GM12878 (cell line): ENCODE measurements around the gene PCK1. TPM values are rescaled to one million over a fixed set of nuclear protein-coding genes. Genes with fewer than 3 reads are reported as not detected.

Experiments
- ATAC-seq: fragments of 200-7000 bp; cut with Tn5 transposase; 3 replicates; pipeline ENCODE4 v1.9.1; 2020; ENCODE audit warnings: mild to moderate bottlenecking, moderate library complexity
- BruUV-seq: library from RNA; stranded (reverse); fragments of 400-500 nt; replicated peaks from 2 replicates; lab custom pipeline; 2021; lab: Mats Ljungman, UMichigan
- CTCF ChIA-PET: fragments of 300-600 bp; sonication (Branson Sonifier 250); formaldehyde crosslinking; extraction: SDS; loops from one replicate; lab custom pipeline; 2021; ENCODE audit warnings: inconsistent platforms; lab: Yijun Ruan, JAX
- POLR2A ChIA-PET: fragments of 350-600 bp; formaldehyde crosslinking; extraction: SDS; loops from one replicate; lab custom pipeline; 2021; ENCODE audit warnings: inconsistent platforms; lab: Charles Lee
- RAD21 ChIA-PET: fragments of 300-600 bp; sonication (Branson Sonifier 250); formaldehyde crosslinking; loops from one replicate; lab custom pipeline; 2023; ENCODE audit warnings: antibody characterized with exemption; ENCODE audit not compliant: unreplicated experiment; lab: Charles Lee
- SMC1A ChIA-PET: fragments of 300-600 bp; sonication (Branson Sonifier 250); formaldehyde crosslinking; loops from one replicate; lab custom pipeline; 2023; ENCODE audit not compliant: unreplicated experiment, uncharacterized antibody; lab: Charles Lee
- DNase-seq: peaks from one replicate; pipeline ENCODE4 v3.0.0-alpha.2; 2011; ENCODE audit warnings: low read depth, low spot score
- FAIRE-seq: peaks from 3 replicates; lab custom pipeline; 2011; peaks lifted over from hg19 to GRCh38; lab: Jason Lieb, UNC
- H2AFZ ChIP-seq: 2 replicates; pipeline ENCODE4 v1.6.0; 2011; ENCODE audit warnings: low read depth, low read length, control low read depth; ENCODE audit not compliant: control insufficient read depth
- H3K27ac ChIP-seq: 2 replicates; pipeline ENCODE4 v1.5.1; 2011; ENCODE audit warnings: control low read depth; ENCODE audit not compliant: control insufficient read depth, insufficient read depth
- H3K27me3 ChIP-seq, 2 experiments: replicated peaks in 1 of 2; 2 replicates each; pipeline versions ENCODE4 v1.6.0 to v1.6.1; 2011; ENCODE audit warnings: low read length in 1 of 2; ENCODE audit not compliant: control insufficient read depth in 2 of 2, insufficient read depth in 2 of 2
- H3K36me3 ChIP-seq, 2 experiments: 2 replicates each; pipeline ENCODE4 v1.5.1; 2011; ENCODE audit warnings: low read length in 1 of 2; ENCODE audit not compliant: control insufficient read depth in 2 of 2, insufficient read depth in 2 of 2
- H3K4me1 ChIP-seq: 2 replicates; pipeline ENCODE4 v1.6.1; 2011; ENCODE audit warnings: mild to moderate bottlenecking, low read length, moderate library complexity, mixed read lengths; ENCODE audit not compliant: control insufficient read depth, insufficient read depth
- H3K4me2 ChIP-seq: 2 replicates; pipeline ENCODE4 v1.6.0; 2011; ENCODE audit warnings: control low read depth; ENCODE audit not compliant: control insufficient read depth, insufficient read depth
- H3K4me3 ChIP-seq: fragments of 200-600 bp; sonication (generic); 2 replicates; pipeline ENCODE4 v1.5.1; 2016
- H3K79me2 ChIP-seq: 2 replicates; pipeline ENCODE4 v1.6.0; 2011; ENCODE audit warnings: low read length; ENCODE audit not compliant: control insufficient read depth, insufficient read depth
- H3K9ac ChIP-seq: 2 replicates; pipeline ENCODE4 v1.8.0; 2011; ENCODE audit warnings: low read length, control low read depth, mixed read lengths; ENCODE audit not compliant: control insufficient read depth, insufficient read depth
- H3K9me3 ChIP-seq: replicated peaks from 3 replicates; pipeline ENCODE4 v1.5.1; 2011; ENCODE audit warnings: mild to moderate bottlenecking, low read length; ENCODE audit not compliant: control insufficient read depth, insufficient read depth
- H4K20me1 ChIP-seq: 2 replicates; pipeline ENCODE4 v1.6.0; 2011; ENCODE audit not compliant: control insufficient read depth, insufficient read depth
- BHLHE40 ChIP-seq, 2 experiments: fragments of 450-650 bp in 1 of 2; IDR thresholded peaks; 2 replicates each; pipeline ENCODE4 v1.6.1; 2011 to 2017; ENCODE audit warnings: low read depth in 2 of 2, borderline replicate concordance in 1 of 2, improper control_type of control experiment in 1 of 2, low read length in 1 of 2, mild to moderate bottlenecking in 1 of 2
- CUX1 ChIP-seq: IDR thresholded peaks from 2 replicates; pipeline ENCODE4 v1.6.1; 2012; ENCODE audit warnings: improper control_type of control experiment, low read depth, low read length; ENCODE audit not compliant: insufficient replicate concordance
- RUNX3 ChIP-seq: IDR thresholded peaks from 2 replicates; pipeline ENCODE4 v1.6.1; 2012; ENCODE audit warnings: low read length, inconsistent platforms
- SMC3 ChIP-seq: IDR thresholded peaks from 2 replicates; pipeline ENCODE4 v1.6.1; 2011; ENCODE audit warnings: low read length, improper control_type of control experiment, borderline replicate concordance
- TBL1XR1 ChIP-seq: IDR thresholded peaks from 2 replicates; pipeline ENCODE4 v1.6.1; 2012; ENCODE audit warnings: low read depth, low read length, improper control_type of control experiment
- WGBS: methylation state at CpG from one replicate; pipeline ENCODE4 v1.1.6; 2016; ENCODE audit warnings: low lambda C conversion rate; ENCODE audit not compliant: insufficient replicate concordance, insufficient coverage; ENCODE audit errors: missing lambda C conversion rate; 5-methylcytosine and 5-hydroxymethylcytosine counted together
- in situ Hi-C: fragments of 300-500 bp; cut with MboI; formaldehyde crosslinking; loops from 9 replicates; pipeline ENCODE4 v1.14.3; 2018; ENCODE audit warnings: mixed read lengths
- intact Hi-C: fragments of 100-400 bp; cut with micrococcal nuclease; formaldehyde crosslinking; loops from one replicate; pipeline ENCODE4 v1.14.2; 2022; ENCODE audit not compliant: unreplicated experiment
- polyA plus RNA-seq, 11 experiments: library from polyadenylated mRNA; depleted of rRNA in 4 of 11; unstranded in 6 of 11; stranded (reverse) in 5 of 11; fragments of >200 nt; fragmentation: Nextera tagmentation in 4 of 11; fragmentation: Illumina TruSeq in 1 of 11; extraction: Ambion mirVana in 4 of 11; extraction: Trizol in 1 of 11; gene quantifications; 1 replicate in 1 of 11; 2 replicates in 10 of 11; pipeline versions ENCODE4 v1.2.1 to v1.2.3, GENCODE V29; 2011 to 2016; ENCODE audit warnings: inconsistent platforms in 2 of 11, missing spikeins in 2 of 11, low read depth in 1 of 11
- total RNA-seq, 4 experiments: library from RNA; depleted of rRNA in 3 of 4; stranded (reverse); fragments of >200 nt in 3 of 4; fragmentation: Illumina TruSeq in 1 of 4; extraction: Trizol in 1 of 4; gene quantifications; 2 replicates each; pipeline versions ENCODE4 v1.2.1 to v1.2.3, GENCODE V29; 2013 to 2021
- TF ChIP-seq, protein P1 (sequence below): fragments of 450-650 bp; IDR thresholded peaks from 2 replicates; pipeline ENCODE4 v1.6.1; 2014; ENCODE audit warnings: mild to moderate bottlenecking

Gene PCK1
- total and polyA plus RNA-seq, 10 of the 15 experiments (the other 5 are each of a cell fraction or from before 2014, with no cell fraction given): 0.02 to 0.33 (median 0.09) TPM; not detected in 5

DNA sequence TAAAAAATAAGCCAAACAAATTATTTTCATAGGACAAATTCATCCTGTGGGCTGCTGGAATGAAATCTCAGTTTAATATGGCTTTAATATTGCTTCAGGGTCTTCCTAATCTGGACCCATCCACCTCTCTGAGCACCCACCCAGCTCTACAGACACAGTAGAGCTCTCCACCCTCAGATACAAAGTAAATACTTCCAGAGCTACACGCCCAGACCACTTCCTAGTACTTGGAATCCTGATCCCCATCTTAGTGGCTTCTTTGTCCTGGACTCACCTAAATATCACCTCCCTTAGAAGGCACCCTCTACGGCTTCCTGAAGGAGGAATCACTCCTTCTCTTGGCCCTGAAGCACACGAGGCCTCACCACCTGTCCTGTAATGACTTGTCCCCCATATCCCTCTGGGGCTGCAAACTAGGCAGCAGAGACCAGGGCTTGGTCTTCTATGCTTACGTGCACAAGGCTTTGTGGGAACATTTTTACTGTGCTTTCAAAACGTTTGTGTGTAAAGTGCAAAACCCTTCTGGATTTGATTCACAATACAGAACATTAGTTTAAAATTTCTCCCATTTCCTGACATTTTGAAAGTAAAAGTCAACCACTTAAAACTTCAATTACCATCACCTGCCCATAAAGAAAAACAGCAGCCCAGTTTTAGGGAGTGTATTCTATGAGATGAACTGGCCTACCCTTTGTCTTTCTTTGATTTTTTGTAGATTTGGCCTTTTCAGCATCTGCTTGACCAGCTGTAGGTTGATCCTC lies 38.4 kb upstream of the PCK1 start:
- Histone ChIP-seq H3K4me2 (no peak overlapping the region; the same call in none of the 2 replicates), H3K4me3 (no peak overlapping the region), H3K4me1 (peaks cover 3% of the 10 kb centered on the region; the same call in 1 of the 2 replicates), H3K9me3 (no peaks in the 10 kb centered on the region; the same call in 2 of the 3 replicates), H3K9ac (no peak overlapping the region), H2AFZ (peak overlapping the region; percentile 41; the same call in 1 of the 2 replicates), H3K27me3 (no peaks in the 10 kb centered on the region), H3K36me3 (no peaks in the 10 kb centered on the region), H4K20me1 (no peaks in the 10 kb centered on the region), H3K27ac (no peak overlapping the region), H3K79me2 (no peaks in the 10 kb centered on the region)
- no peak for TF ChIP-seq TBL1XR1
- TF ChIP-seq SMC3: no peak
- 0 out of 2 replicates have a peak, but pooled peaks have one; percentile 22 for TF ChIP-seq RUNX3
- TF ChIP-seq CUX1: no peak
- TF ChIP-seq BHLHE40 (IDR thresholded peaks at IDR 0.05; ENCODE audit: borderline replicate concordance in 1 of 2, low read depth in 2 of 2, low read length in 1 of 2): peak in 1 of 2 experiments; percentile 16; a peak in 1 of 4 replicates
- TF ChIP-seq, protein P1, sequence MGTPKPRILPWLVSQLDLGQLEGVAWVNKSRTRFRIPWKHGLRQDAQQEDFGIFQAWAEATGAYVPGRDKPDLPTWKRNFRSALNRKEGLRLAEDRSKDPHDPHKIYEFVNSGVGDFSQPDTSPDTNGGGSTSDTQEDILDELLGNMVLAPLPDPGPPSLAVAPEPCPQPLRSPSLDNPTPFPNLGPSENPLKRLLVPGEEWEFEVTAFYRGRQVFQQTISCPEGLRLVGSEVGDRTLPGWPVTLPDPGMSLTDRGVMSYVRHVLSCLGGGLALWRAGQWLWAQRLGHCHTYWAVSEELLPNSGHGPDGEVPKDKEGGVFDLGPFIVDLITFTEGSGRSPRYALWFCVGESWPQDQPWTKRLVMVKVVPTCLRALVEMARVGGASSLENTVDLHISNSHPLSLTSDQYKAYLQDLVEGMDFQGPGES: no peak
- BruUV-seq: no TSS peak
- ChIA-PET CTCF (interaction anchor here (0.8 to 4.1 kb wide), 6 partner anchors 9 to 669 kb away, joined by 3 to 21 read pairs (median 4); no protein-coding TSS in a partner anchor), POLR2A (no interaction called here), SMC1A (interaction anchor here (0.9 to 1.5 kb wide), 3 partner anchors 9 to 160 kb away, joined by 3 to 4 read pairs (median 3); no protein-coding TSS in a partner anchor), RAD21 (no interaction called here)
- ATAC-seq (peak; percentile 81), DNase-seq (no peak), FAIRE-seq (peak; percentile 31)
- intact Hi-C loops: no loop called here
- 2% methylated on average over 5 of the region's 5 CpGs for WGBS
- in situ Hi-C loops: no loop called here
